Fibroblast of lung (primary cell): ENCODE data around the gene FARP1.

Source experiments
- EZH2 ChIP-seq: IDR thresholded peaks from 2 replicates; pipeline ENCODE4 v1.5.1; 2012; ENCODE audit warnings: low read length, control low read depth, mild to moderate bottlenecking; ENCODE audit errors: missing control alignments
- TF ChIP-seq, protein P1 (sequence below), 2 donors: IDR thresholded peaks in 1 of 2; conservative IDR thresholded peaks in 1 of 2; 1 replicate in 1 of 2; 2 replicates in 1 of 2; pipeline ENCODE4 v1.5.1; 2011 to 2012; ENCODE audit warnings: low read length in 2 of 2, control low read depth in 1 of 2, inconsistent platforms in 1 of 2, low read depth in 1 of 2, mild to moderate bottlenecking in 1 of 2

DNA sequence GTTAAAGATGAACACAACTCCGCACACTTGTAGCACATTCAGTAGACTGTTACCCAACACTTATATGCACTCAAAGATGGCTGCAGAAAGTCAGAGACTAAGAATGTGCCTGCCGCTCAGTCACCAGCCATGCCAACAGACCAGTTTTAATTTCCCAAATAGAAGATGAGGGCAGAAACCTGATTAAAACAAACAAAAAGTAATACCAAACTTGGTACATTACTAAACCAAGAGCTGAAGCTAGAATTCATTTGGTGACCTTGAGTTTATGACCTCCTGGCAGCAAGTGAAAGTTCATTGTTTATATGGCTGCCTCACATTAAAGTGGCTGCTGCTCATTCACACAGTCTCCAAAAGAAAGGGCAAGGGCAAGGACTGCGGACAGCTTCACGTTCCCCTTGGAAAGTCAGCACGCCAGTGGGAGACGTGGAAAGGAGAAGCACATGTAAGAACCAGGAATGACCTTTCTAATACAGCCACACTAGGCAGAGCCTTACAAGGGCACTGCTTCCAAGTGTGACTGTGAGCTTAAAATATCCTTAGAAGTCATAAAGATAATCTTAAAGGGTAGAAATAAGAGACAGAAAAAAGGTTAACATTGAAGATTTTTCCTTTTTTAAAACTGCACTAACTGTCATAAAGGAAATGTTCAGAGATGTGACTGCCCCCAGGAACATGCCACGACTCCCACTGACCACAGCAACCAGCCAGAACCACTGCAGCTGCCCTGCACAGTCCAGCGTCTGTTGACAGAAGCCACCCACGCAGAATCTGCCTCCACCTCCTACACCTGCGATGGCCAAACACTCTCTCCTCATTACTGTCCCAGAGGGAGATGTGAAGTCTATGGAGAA lies 360.5 kb downstream of the FARP1 start:
- TF ChIP-seq, protein P1, sequence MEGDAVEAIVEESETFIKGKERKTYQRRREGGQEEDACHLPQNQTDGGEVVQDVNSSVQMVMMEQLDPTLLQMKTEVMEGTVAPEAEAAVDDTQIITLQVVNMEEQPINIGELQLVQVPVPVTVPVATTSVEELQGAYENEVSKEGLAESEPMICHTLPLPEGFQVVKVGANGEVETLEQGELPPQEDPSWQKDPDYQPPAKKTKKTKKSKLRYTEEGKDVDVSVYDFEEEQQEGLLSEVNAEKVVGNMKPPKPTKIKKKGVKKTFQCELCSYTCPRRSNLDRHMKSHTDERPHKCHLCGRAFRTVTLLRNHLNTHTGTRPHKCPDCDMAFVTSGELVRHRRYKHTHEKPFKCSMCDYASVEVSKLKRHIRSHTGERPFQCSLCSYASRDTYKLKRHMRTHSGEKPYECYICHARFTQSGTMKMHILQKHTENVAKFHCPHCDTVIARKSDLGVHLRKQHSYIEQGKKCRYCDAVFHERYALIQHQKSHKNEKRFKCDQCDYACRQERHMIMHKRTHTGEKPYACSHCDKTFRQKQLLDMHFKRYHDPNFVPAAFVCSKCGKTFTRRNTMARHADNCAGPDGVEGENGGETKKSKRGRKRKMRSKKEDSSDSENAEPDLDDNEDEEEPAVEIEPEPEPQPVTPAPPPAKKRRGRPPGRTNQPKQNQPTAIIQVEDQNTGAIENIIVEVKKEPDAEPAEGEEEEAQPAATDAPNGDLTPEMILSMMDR (conservative IDR thresholded peaks at IDR 0.05 in 1 of 2, IDR thresholded peaks at IDR 0.05 in 1 of 2; ENCODE audit: low read depth in 1 of 2, low read length in 2 of 2), result no peak
- no peak for TF ChIP-seq EZH2
